ENCODE data around the gene TNNC1.

Gene TNNC1

DNA sequence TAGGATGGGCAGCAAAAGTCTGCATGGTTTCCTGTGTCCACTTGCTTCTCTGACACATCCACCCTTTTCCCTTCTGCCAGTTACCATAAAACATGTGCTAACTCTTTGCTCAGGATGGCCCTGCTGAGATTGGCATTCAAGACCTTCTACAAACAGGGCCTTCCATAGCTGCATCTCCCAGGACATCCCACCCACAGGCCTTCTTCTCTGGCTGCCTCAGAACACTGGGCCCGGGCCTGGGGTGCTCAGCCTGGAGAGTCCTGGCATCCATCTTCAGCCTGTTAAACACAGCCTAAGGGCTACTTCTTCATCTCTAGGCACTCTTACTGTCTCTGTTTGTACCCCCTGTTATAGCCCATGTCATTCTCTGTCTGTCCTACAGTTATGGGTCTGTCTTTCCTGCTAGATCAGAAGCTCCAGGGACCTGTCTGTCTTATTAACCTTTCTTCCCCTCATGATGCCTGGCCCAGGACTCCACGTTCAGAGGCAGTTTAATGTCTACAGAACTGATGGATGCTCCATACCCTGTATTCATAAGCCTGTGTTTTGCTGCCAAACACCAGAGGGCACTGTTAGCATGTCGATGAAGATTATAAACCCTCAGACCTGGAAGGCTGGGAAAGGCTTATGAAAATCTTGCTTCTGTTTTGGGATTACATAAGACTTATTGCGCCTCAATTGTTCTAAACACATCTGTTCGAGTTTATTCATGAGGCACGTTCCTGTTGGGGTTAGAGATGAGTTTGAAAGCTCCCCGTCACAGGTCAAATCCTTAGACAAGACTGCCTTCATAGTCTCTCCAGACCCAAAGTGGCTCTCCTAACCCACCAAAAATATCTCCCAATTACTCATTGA lies 25.5 kb downstream of the TNNC1 start:
- peak; percentile 32 for DNase-seq

DNA sequence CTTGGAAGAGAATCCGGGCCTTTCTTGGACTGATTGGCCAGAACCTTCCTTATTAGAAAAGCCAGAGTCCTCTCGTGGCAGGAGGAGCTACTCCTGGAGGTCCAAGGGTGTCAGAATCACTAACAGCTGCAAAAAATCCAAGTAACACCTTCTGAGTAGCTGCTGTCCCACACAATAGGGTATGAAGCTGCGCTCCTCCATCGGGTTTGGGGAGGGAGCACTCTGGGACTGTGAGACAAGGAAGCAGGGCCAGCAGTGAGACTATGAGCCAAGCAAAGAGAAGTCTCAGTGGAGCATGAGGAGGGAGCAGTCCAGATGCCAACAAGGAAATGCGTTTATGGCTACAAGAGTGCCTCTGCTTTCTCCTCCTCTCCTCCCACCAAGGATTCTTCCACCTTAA lies 30.7 kb downstream of the TNNC1 start:
- DNase-seq, result no peak

DNA sequence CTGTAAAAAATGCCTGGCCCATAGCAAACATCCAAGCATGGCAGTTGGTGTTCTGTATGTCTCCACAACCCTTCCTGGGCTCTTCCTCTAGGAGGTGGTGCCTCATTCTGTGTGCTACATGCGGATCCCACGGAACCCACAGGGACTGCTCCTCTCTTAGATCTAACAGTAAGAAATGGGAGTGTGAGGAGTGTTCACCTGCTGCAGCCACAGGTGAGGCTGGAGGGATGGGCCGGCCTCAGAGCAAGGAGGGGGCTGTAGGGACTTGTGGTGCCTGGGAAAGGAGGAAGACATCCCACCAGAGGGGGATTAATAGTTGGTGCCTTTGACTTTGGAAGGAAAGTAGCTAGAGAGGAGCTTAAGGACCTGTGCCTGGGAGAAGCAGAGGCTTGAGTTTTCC lies 31.2 kb downstream of the TNNC1 start:
- DNase-seq, result no peak

DNA sequence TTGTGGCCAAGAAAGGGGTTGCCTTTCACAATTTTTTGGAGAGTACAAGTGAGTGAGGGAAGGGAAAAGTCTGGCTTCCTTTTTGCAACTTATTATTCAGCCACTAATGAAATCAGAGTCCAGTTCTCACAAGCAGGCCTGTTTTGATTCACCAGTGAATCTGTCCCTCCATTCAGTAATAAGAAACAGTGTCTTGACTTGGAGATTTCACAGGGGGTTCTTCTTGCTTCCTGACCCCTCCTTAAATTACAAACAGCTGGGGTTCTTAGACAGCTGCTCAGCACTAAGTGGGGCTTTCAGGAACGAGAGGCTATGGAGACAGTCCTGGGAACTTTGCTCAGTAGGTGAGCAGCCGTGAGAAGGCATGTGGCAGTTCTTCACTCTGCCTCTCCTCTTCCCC lies 33.5 kb downstream of the TNNC1 start:
- no peak for DNase-seq

DNA sequence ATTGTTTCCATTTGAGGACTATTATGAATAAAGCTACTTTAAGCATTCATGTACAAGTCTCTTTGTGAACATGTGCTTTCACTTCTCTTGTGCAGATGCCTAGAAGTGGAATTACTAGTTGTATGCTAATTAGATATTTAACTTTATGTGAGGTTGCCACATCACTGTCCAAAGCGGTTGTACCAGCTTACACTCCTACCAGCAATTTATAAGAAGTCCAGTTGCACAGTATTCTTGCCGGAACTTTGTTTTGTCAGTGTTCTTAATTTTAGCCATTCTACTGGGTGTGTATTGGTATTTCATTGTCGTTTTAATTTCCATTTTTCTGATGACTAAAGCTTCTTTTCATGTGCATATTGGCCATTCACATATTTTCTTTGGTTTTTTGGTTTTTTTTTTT lies 38.0 kb downstream of the TNNC1 start:
- no peak for DNase-seq

DNA sequence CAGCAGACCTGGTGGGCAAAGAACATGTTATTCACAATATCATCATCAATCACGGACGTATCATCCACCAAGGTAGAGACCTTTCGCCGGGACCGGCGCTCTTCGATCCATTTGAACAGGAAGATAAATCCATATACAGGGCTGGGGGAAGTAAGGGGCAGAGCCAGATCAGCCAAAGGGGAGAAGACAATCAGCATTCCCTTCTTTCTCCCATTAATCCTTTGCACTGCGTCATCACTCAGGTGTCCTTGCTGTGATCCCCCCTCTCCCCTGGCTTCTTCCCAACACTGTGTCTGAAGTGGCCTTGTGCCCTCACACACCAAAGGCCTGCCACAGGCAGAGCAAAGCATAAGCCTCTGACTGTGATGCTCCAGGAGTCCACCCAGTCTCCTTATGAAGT lies 45.4 kb downstream of the TNNC1 start:
- DNase-seq, result no peak

DNA sequence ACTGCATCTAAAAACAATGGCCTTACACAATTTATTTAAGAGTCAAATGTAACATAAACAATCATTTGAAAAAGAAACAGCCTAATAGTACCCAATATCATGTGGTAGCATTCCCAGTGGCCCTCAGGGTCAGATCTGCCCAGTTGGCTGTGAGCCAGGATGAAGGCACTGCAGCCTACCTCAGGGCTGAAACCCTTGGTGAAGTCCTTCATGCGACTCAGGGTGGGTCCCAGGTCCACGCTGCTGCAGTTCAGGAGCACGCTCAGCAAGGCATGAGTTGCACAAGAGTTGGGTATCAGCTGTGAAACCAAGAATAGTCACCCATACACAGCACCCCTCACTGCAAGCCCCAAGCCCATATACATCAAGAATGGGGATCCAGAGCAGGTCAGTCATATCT lies 46.1 kb downstream of the TNNC1 start:
- DNase-seq, result no peak

DNA sequence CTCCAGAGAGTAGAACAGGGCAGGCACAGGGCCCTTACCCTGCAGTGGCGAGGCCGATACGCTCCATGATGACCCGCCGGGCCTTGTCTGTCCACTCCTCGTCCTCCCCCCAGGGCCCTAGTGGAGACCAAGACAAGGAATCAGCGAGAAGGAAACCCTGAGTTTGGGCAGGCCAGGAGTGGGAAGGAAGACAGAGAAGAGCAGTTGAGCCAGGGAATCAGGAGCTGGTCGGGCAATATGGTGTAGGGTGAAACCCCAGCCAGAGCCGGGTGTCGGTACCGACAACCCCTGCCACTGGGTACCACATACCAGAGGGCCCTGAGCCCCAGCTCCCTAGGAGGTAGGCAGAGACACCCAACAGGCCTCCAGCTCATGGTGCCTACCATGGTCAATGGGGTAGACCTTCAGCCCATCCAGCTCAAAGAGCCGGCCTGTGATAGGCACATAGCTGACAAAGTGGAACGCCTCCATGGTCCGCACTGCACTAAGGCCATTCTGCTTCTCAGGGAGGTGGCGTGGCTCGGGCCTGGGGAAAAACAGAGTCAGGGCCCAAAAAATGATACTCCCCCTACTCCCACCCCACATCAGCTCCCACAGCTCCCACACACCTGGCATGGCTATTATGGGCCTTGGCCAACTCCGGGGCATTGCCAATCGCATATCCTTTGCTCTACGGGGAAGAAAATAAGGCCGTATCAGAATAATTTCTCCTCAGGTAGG lies 46.9 kb downstream of the TNNC1 start:
- DNase-seq, result no peak

DNA sequence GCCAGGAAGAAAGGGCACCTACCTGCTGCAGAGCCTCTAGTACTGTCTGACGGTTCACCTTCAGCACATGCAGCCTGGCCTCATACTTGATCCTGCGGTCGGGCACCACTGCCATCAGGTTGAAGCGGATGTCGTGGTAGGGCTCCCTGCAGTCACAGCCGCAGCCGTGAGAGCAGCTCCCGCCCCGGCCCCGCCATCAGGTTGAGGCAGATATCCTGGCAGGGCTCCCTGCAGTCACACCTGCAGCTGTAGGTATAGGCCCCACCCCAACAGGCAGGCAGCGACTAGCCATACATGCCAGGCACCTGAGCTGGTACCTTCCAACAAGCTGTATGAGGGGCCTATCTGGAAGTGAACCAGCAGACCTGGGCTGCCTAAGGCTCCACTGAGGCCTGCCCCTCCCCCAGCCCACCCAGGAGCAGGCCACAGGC lies 47.6 kb downstream of the TNNC1 start:
- DNase-seq, result no peak

DNA sequence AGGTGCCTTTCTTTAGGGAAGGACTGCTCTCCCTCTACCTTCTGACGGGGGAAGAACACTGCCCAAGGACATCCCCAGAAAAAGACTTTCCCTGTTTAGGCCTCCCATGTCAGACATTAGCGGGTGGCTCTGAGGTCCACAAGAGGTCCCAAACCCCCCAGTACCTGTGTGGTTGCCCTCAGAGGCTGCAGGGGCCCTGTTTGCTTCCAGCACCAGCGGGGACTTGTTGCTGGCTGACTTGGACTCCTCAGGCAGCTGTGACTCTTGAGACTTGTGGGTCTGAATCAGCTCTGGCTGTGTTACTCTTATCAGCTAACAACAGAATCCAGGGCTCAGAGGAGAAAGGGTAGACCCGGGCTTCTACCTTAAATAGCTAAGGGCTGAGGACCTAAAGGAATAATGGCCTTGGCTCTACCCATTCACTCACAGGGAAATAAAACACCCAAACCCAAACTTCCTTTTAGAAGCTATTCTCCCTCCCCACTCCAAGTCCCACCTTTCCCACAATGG lies 48.2 kb downstream of the TNNC1 start:
- no peak for DNase-seq

DNA sequence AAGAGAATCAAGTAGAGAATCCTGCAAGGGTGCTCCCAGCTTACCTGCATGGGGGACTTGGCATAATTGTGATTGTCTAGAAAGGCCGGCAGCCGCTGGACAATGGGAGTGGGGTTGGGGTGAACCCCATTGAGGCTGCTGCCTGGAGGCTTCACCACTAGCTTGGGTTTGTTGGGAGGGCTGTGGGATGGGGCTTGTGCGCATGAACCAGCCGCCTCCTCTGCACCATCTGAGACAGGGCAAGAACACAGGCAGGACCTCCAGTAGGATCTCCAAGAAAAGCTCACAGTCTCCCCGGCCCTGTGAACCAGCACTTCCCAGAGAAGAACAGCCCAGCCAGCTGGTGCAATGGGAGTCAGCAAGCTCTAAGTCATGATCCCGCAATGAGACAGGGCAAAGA lies 48.8 kb downstream of the TNNC1 start:
- DNase-seq, result no peak

DNA sequence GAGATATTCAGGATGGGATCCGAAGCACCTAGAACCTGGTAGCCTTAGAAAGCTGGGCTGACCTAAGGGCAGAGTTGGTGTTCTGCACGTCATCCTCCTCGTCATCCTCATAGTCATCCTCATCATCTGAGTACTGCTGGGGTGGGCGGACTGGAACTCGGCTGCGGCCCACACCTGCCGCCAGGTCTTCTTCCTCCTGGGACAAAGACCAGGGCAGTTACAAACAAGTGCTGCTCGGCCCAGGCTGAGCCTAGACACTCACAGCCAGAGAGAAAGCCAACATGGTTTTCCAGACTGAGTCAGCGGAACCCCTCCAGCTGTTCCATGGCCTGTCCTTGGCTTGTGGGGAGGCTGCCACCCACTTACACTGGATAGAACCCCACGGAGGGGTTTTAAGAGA lies 49.5 kb downstream of the TNNC1 start:
- DNase-seq, result no peak

DNA sequence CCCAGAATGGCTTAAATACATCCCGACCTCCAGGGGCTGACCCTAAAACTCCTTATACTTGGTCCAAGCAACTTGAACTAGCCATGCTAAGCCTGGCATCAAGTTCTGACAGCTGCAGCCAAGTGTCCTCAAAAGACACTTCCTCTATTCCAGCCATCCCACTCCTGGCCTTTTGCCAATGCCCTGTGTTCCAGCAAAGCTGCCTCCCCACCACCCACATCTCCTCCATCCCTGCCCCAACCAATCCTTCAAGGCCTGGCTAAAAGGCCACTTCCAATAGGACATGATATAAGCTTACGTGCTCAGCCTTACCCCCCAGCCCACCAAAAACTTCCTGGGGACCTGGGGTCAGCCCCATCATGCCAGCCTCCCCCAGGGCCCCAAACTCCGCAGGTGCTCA lies 49.9 kb downstream of the TNNC1 start:
- DNase-seq, result no peak

DNA sequence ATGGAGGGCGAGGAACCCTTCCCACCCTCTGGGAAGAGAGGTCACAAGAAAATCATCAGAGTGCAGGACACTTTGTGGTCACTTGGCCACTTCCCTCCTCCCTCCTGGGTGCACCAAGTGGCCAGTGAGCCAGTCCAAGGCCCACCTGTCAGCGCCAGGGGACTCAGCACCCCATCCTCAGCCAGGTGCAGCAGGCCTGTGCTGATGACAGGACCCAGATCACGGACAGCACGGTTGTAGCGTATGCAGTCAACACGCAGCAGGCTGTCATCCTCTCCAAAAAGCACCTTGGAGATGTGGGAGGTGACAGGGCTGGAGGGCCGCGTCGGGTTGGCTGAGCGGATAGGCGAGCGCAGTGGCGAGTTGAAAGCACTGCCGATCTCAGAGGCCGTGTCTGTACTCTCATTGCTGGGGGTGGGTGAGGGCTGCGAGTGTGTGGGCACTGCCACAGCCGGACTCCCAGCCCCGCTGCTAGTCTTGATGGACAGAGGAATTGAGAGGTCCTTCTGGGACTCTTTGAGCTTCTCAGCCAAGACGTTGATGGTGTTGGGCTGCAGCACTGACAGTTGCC lies 50.5 kb downstream of the TNNC1 start:
- DNase-seq, result no peak

DNA sequence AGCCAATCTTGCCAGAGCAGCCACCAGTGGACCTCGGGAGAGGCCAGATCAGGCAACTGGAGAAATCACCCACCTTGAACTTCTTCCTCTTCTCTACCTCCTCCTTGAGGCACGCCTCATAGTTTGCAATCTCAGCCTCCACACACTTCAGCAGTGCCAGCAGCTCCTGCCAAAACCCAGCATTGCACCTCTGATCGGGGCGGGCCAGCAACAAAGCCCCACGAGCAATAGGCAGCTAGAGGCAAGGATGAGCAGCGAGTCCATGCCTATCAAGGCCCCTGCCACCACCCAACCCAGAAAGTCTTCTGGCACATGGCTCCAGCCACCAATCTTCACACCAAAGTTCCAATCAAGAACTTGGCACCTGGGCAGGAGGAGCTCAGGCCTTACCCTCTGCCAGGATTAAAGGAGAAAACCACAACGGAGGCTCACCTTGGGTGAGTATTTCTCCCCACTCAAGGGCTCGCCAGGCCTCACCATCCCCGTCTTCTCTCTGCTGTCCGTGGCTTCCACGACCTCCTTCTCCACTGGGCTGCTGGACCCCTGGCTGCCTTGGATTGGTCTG lies 51.1 kb downstream of the TNNC1 start:
- DNase-seq, result no peak

DNA sequence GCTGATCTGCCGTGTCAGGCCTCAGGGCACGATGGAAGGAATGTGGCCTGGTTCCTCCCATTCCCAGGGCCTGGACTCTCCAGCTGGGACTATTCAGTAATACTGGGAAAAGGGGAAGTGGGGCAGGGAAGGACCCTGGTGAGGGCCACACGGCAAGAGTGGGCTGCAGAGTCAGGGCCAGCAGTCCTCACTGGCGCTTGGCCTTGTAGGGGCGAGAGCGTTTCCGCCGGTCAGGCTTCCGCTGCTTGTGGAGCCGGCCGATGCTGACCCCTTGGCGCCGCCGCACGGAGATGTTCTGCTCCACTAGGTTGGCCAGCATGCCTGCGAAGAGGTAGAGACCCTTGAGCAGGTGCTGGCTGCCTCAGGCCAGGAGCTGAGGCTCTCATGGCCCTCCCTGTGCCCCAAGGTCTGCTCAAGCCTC lies 51.7 kb downstream of the TNNC1 start:
- no peak for DNase-seq

DNA sequence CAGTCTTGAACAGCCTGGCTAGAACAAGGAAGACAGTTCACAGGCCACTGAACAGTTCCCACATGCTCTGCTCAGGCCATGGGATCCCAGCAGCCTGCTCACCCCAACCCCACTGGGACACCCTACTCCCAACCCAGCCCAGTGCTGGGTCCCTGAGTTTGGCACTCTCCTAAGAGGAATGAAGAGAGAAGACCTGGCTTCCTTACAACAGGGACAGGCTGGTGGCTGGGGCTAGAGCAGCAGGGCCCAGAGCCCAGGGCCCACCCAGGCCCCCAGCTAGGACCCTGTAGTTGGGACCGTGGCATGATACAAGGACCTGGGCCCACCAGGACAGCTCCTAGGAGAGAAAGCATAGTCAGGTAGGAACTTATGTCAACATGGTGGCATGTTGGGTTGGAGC lies 52.3 kb downstream of the TNNC1 start:
- DNase-seq, result no peak

Data from NCI-H1092 treated with DMSO at 0.1 percent for 48 hours (cell line).